Heart left ventricle (tissue), 16 donors: ENCODE data around the gene SCRN1. TPM values are rescaled to one million over a fixed set of nuclear protein-coding genes. Genes with fewer than 3 reads are reported as not detected.

Experiments
- ATAC-seq, 4 donors: fragments of 200-7000 bp; cut with Tn5 transposase; one replicate each; pipeline ENCODE4 v1.9.1; 2020 to 2022; ENCODE audit warnings: moderate library complexity in 4 of 4, mild to moderate bottlenecking in 3 of 4, moderate number of reproducible peaks in 1 of 4
- DNase-seq, 5 donors: peaks; one replicate each; pipeline ENCODE4 v3.0.0-alpha.2; 2020
- H3K27ac ChIP-seq, 12 donors: fragments of 200-600 bp; sonication (generic) in 4 of 12; one replicate each; pipeline versions ENCODE4 v1.5.0 to v1.8.0; 2016 to 2022; ENCODE audit warnings: mild to moderate bottlenecking in 2 of 12
- H3K27me3 ChIP-seq, 9 donors: fragments of 200-600 bp; sonication (generic) in 2 of 9; one replicate each; pipeline versions ENCODE4 v1.5.1 to v1.8.0; 2016 to 2022; ENCODE audit warnings: mild to moderate bottlenecking in 3 of 9
- H3K36me3 ChIP-seq, 9 donors: fragments of 200-600 bp; sonication (generic) in 2 of 9; one replicate each; pipeline versions ENCODE4 v1.5.0 to v1.8.0; 2018 to 2022; ENCODE audit warnings: mild to moderate bottlenecking in 2 of 9
- H3K4me1 ChIP-seq, 12 donors: fragments of 200-600 bp; sonication (generic) in 4 of 12; one replicate each; pipeline versions ENCODE4 v1.5.0 to v1.8.0; 2016 to 2022; ENCODE audit warnings: mild to moderate bottlenecking in 3 of 12
- H3K4me3 ChIP-seq, 12 donors: fragments of 200-600 bp; sonication (generic) in 4 of 12; one replicate each; pipeline versions ENCODE4 v1.5.0 to v1.8.0; 2017 to 2022; ENCODE audit warnings: mild to moderate bottlenecking in 9 of 12, moderate library complexity in 4 of 12
- H3K9me3 ChIP-seq, 12 donors: fragments of 200-600 bp; sonication (generic) in 4 of 12; one replicate each; pipeline versions ENCODE4 v1.5.0 to v1.8.0; 2016 to 2022; ENCODE audit warnings: mild to moderate bottlenecking in 1 of 12
- POLR2A ChIP-seq, 2 donors: fragments of 450-650 bp; IDR thresholded peaks; one replicate each; pipeline ENCODE4 v1.6.1; 2017; ENCODE audit warnings: antibody characterized with exemption in 2 of 2, mild to moderate bottlenecking in 2 of 2, moderate library complexity in 2 of 2
- WGBS, 4 donors: extraction: QIAGEN DNeasy Blood & Tissue Kit in 2 of 4; methylation state at CpG; one replicate each; pipeline versions ENCODE4 v1.1.5 to v1.1.7; 2013 to 2018; 5-methylcytosine and 5-hydroxymethylcytosine counted together
- intact Hi-C, 10 donors: fragments of 100-400 bp; cut with DNase I; formaldehyde crosslinking; loops; one replicate each; pipeline versions ENCODE4 v1.11.1 to v1.14.2; 2022
- polyA plus RNA-seq, 2 donors: library from polyadenylated mRNA; stranded (reverse); fragments of 200-250 nt; gene quantifications; one replicate each; pipeline ENCODE4 v1.2.3, GENCODE V29; 2013
- total RNA-seq, 9 donors: library from RNA; depleted of rRNA in 2 of 9; stranded (reverse); fragments of >200 nt in 2 of 9; fragmentation: NEBNext Ultra II Directional in 3 of 9; extraction: Animal tissue kit (Norgen Biotek cat#: 25700) in 3 of 9; gene quantifications; one replicate each; pipeline versions ENCODE4 v1.1.0 to v1.2.4, GENCODE V29; 2016 to 2023
- TF ChIP-seq, protein P1 (sequence below), 12 donors: fragments of 200-600 bp; sonication (generic) in 4 of 12; IDR thresholded peaks; one replicate each; pipeline versions ENCODE4 v1.5.0 to v1.8.0; 2018 to 2022; ENCODE audit warnings: antibody characterized with exemption in 12 of 12, mild to moderate bottlenecking in 5 of 12
- donor health status: ischemic (EF 13 %, LVEDD 7.1; RV severe dilation, severe dysfunction).
- donor health status: healthy with polysubstance abuse.
- donor health status: DM: no; HTN: yes; CAD: no.
- donor health status: DM: no; HTN: no; CAD: no.
- donor health status: ischemic (EF 25% LVEDD 6.9; RV normal size, moderate dysfunction).
- donor health status: ischemic (EF 25% LVEDD 5.7; RV mildly dilated, moderate dysfunction).
- donor health status: healthy.
- donor health status: DM: yes; HTN: yes; CAD: no.
- donor health status: ischemic (EF 35%, LVEDD 5.7; RV mildly dilated, moderate dysfunction).
- donor health status: nonischemic (EF 11% LVEDD 7.7; RV severe dilation, severe dysfunction).
- donor health status: DM: yes; HTN: yes; CAD: no.
- donor health status: PGD.
- donor health status: ischemic (EF 29% LVEDD 5.4; RV normal size, mild dysfunction).
- donor health status: nonischemic (EF 23%, LVEDD 6.1; RV moderate dilation, normal function).

The SCRN1 gene
- total and polyA plus RNA-seq, 11 donors, result 2.7 to 40.2 (median 20.1) TPM

DNA sequence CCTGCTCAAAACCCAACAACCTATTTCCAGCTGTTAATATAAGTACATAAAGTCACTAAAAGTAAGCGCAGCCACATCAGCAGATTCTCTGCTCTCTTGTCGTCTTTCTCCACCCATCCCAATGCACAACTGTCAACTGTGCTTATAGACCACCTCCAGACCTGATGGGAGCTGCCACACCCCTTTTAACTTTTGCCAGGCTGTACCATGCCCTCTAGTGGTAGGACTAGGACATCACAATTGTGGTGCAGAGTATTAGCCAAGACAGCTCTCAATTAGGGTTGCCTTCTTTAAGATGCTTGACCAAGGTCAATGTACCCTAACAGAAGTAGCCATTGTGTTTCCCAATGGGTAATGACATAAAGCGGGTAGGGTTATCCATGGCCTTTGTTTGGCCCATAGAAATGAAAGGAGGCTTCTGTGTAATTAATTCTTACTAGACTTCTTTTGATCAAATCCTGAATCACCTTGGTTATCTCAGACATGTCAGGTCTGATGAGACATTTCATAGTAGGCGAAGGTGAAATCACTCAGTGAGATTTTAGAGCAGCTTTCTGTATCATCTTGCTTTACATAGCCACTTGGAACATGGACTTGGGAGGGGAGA lies 68.1 kb downstream of the SCRN1 start:
- Histone ChIP-seq H3K27ac (no peak overlapping the region), H3K36me3 (peaks cover 0 to 53% (median 7%) of the 10 kb centered on the region in 9 donors), H3K4me3 (no peak overlapping the region), H3K4me1 (peaks cover 0 to 6% (median 0%) of the 10 kb centered on the region in 12 donors), H3K27me3 (no peaks in the 10 kb centered on the region), H3K9me3 (no peaks in the 10 kb centered on the region)
- TF ChIP-seq POLR2A (IDR thresholded peaks at IDR 0.05), result no peak
- TF ChIP-seq, protein P1, sequence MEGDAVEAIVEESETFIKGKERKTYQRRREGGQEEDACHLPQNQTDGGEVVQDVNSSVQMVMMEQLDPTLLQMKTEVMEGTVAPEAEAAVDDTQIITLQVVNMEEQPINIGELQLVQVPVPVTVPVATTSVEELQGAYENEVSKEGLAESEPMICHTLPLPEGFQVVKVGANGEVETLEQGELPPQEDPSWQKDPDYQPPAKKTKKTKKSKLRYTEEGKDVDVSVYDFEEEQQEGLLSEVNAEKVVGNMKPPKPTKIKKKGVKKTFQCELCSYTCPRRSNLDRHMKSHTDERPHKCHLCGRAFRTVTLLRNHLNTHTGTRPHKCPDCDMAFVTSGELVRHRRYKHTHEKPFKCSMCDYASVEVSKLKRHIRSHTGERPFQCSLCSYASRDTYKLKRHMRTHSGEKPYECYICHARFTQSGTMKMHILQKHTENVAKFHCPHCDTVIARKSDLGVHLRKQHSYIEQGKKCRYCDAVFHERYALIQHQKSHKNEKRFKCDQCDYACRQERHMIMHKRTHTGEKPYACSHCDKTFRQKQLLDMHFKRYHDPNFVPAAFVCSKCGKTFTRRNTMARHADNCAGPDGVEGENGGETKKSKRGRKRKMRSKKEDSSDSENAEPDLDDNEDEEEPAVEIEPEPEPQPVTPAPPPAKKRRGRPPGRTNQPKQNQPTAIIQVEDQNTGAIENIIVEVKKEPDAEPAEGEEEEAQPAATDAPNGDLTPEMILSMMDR (IDR thresholded peaks at IDR 0.05), result peak; percentile 82 to 94 (median 88)
- 46 to 53% (median 49%) methylated on average over 4 of the region's 4 CpGs for WGBS, 4 donors
- peak in 3 of 5 donors; percentile 35 to 43 (median 42) for DNase-seq
- ATAC-seq, result peak; percentile 62 to 89 (median 84)
- intact Hi-C loops, result loop anchor here (1.0 to 10.0 kb wide), 10 partner anchors 49 to 285 kb away; partner anchors contain the start of gene WIPF3 (in 1 of the 10)

DNA sequence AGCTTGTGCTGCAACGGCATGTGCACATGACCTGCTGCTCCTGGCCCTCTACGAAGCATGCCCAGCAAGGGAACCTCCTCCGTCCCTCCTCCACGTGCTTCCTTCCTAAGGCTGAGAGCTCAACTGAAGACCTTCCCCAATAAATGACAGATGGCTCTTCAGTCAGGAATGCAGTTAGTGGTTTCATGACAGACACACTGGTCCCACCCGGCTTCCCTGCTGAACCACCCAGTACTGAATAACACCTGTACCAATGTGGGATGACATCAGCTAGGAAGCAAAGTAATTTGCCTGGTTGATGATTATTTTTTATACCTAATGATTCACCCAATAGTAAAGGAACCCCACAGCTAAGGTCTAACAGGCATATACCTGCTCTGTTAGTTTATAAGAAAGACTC lies 69.1 kb downstream of the SCRN1 start:
- Histone ChIP-seq H3K9me3 (no peaks in the 10 kb centered on the region), H3K4me3 (no peak overlapping the region), H3K27me3 (no peaks in the 10 kb centered on the region), H3K27ac (no peak overlapping the region), H3K4me1 (peaks cover 0 to 13% (median 0%) of the 10 kb centered on the region in 12 donors), H3K36me3 (peaks cover 0 to 46% (median 7%) of the 10 kb centered on the region in 9 donors)
- intact Hi-C loops, result loop anchor here (2.0 to 10.0 kb wide), 8 partner anchors 48 to 284 kb away; partner anchors contain the start of gene WIPF3 (in 1 of the 10)
- DNase-seq (no peak), ATAC-seq (no peak)
- TF ChIP-seq, protein P1 (IDR thresholded peaks at IDR 0.05), result no peak
- no peak for TF ChIP-seq POLR2A (IDR thresholded peaks at IDR 0.05)
- WGBS, 4 donors, result 64 to 75% (median 70%) methylated on average over 3 to 5 of the region's 5 CpGs

DNA sequence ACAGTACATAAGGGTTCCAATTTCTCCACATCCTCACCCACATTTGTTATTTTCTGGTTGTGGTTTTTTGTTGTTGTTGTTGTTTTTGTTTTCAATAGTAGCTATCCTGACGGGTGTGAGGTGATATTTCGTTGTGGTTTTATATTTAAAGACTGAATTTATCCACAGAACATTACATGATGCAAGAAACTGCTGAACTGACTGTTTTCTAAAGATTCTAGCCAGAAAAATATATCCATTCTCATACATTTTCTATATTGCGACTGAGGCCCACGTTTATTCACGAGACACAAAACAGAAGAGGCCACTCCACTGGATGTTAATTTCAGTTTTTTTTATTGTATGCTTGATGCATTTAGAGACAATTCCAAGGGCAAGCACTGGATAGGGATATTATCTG lies 69.8 kb downstream of the SCRN1 start:
- 91 to 94% (median 93%) methylated on average over 5 of the region's 5 CpGs for WGBS, 4 donors
- TF ChIP-seq POLR2A (IDR thresholded peaks at IDR 0.05), result no peak
- TF ChIP-seq, protein P1 (IDR thresholded peaks at IDR 0.05), result no peak
- H3K4me1 ChIP-seq, result peaks cover 0 to 13% (median 0%) of the 10 kb centered on the region in 12 donors
- no peaks in the 10 kb centered on the region for H3K27me3 ChIP-seq
- H3K9me3 ChIP-seq, result no peaks in the 10 kb centered on the region
- ATAC-seq, result no peak
- H3K36me3 ChIP-seq, result peaks cover 0 to 39% (median 7%) of the 10 kb centered on the region in 9 donors
- H3K4me3 ChIP-seq, result no peak overlapping the region
- DNase-seq, result no peak
- no peak overlapping the region for H3K27ac ChIP-seq
- intact Hi-C loops, result loop anchor here (2.0 to 10.0 kb wide), 8 partner anchors 47 to 283 kb away; partner anchors contain the start of gene WIPF3 (in 1 of the 10)

DNA sequence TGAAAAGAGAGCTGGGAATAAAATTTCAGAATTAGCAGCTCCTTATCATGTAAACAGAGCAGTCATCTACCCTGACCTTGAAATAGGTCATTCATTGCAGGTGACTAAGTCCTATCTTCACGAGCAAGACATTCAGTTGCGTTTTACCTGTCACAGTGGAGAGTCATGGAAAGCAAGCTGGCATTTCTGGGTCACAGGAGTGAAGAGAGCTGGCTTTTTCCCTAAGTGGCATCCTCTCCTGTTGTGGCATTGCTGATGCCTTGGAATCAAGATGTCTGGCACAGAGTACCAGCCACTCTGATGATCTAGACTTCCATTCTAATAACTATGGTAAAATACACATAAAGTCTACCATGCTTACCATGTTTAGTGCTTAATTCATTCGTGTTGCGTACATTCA lies 70.8 kb downstream of the SCRN1 start:
- intact Hi-C loops, result no loop called here
- TF ChIP-seq, protein P1 (IDR thresholded peaks at IDR 0.05), result no peak
- TF ChIP-seq POLR2A (IDR thresholded peaks at IDR 0.05), result no peak
- DNase-seq (no peak), ATAC-seq (no peak)
- Histone ChIP-seq H3K4me1 (peaks cover 0 to 13% (median 0%) of the 10 kb centered on the region in 12 donors), H3K36me3 (peaks cover 0 to 29% (median 7%) of the 10 kb centered on the region in 9 donors), H3K27ac (no peak overlapping the region), H3K27me3 (no peaks in the 10 kb centered on the region), H3K4me3 (no peak overlapping the region), H3K9me3 (no peaks in the 10 kb centered on the region)
- 91 to 93% (median 91%) methylated on average over 4 of the region's 4 CpGs for WGBS, 4 donors
